Smooth muscle cell (in vitro differentiated cells): ENCODE results near the gene ADK. TPM values are rescaled to one million over a fixed set of nuclear protein-coding genes. Genes with fewer than 3 reads are reported as not detected.

Source experiments
- DNase-seq: peaks from one replicate; lab custom pipeline; 2025; ENCODE audit not compliant: unreplicated experiment; lab: John Stamatoyannopoulos, UW
- H2AFZ ChIP-seq: fragments of 200-600 bp; sonication (generic); 2 replicates; pipeline ENCODE4 v1.6.0; 2016; ENCODE audit warnings: antibody characterized with exemption, low read depth, mild to moderate bottlenecking
- H3F3A ChIP-seq: fragments of 200-600 bp; sonication (generic); 2 replicates; pipeline ENCODE4 v1.6.0; 2017; ENCODE audit warnings: antibody characterized with exemption, low read depth
- H3K27ac ChIP-seq: fragments of 200-600 bp; sonication (generic); 2 replicates; pipeline ENCODE4 v1.5.1; 2016; ENCODE audit warnings: low read depth, mild to moderate bottlenecking
- H3K27me3 ChIP-seq: fragments of 200-600 bp; sonication (generic); 2 replicates; pipeline ENCODE4 v1.6.1; 2016; ENCODE audit warnings: low read depth, mild to moderate bottlenecking
- H3K36me3 ChIP-seq: fragments of 200-600 bp; sonication (generic); 2 replicates; pipeline ENCODE4 v1.5.1; 2016; ENCODE audit warnings: low read depth
- H3K4me1 ChIP-seq: fragments of 200-600 bp; sonication (generic); 2 replicates; pipeline ENCODE4 v1.5.1; 2016; ENCODE audit warnings: low read depth
- H3K4me2 ChIP-seq: fragments of 200-600 bp; sonication (generic); 2 replicates; pipeline ENCODE4 v1.6.0; 2016; ENCODE audit warnings: mild to moderate bottlenecking
- H3K4me3 ChIP-seq: fragments of 200-600 bp; sonication (generic); 2 replicates; pipeline ENCODE4 v1.5.1; 2016; ENCODE audit warnings: mild to moderate bottlenecking
- H3K79me2 ChIP-seq: fragments of 200-600 bp; sonication (generic); 2 replicates; pipeline ENCODE4 v1.6.0; 2016; ENCODE audit warnings: low read depth, mild to moderate bottlenecking
- H3K9ac ChIP-seq: fragments of 200-600 bp; sonication (generic); 2 replicates; pipeline ENCODE4 v1.6.0; 2016; ENCODE audit warnings: low read depth
- H3K9me3 ChIP-seq: fragments of 200-600 bp; sonication (generic); replicated peaks from 2 replicates; pipeline ENCODE4 v1.5.1; 2016; ENCODE audit warnings: low read depth
- H4K20me1 ChIP-seq: fragments of 200-600 bp; sonication (generic); 2 replicates; pipeline ENCODE4 v1.6.0; 2016; ENCODE audit warnings: low read depth
- WGBS: methylation state at CpG from one replicate; pipeline ENCODE4 v1.1.7; 2016; ENCODE audit warnings: low lambda C conversion rate; 5-methylcytosine and 5-hydroxymethylcytosine counted together
- polyA plus RNA-seq: library from polyadenylated mRNA; unstranded; fragments of >200 nt; fragmentation: Nextera tagmentation; extraction: Ambion mirVana; gene quantifications from 2 replicates; pipeline ENCODE4 v1.2.1, GENCODE V29; 2016
- total RNA-seq: library from RNA; depleted of rRNA; stranded (reverse); fragments of >200 nt; gene quantifications from 2 replicates; pipeline ENCODE4 v1.2.3, GENCODE V29; 2014
- TF ChIP-seq, protein P1 (sequence below): fragments of 200-600 bp; sonication (generic); IDR thresholded peaks from 2 replicates; pipeline ENCODE4 v1.5.1; 2017; ENCODE audit warnings: borderline replicate concordance, mild to moderate bottlenecking, antibody characterized with exemption; ENCODE audit not compliant: insufficient read depth, poor library complexity, severe bottlenecking

ADK gene
- total and polyA plus RNA-seq, 2 experiments from 2014 or later = 19.4 to 25.1 TPM

DNA sequence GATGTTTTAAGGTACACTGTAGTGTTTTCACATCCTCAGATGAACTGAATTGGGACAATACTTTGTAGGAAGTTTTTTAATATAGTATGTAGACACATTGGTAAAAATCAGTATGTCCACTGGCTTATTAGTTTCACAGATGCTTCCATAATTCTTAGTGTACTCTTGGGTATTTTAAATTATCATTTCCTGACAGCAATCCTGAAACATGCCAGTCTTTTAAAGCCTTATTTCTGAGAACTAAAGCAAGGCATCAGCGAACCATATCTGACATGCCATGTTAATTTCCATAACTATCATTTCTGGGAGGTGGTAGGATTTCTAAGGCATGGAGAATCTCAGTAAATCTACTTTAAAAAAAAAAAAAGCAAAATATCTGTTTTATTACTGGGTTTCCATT lies 266.4 kb downstream of the ADK start:
- no peaks in the 10 kb centered on the region for H3K27me3 ChIP-seq
- H3K4me3 ChIP-seq = no peak overlapping the region
- no peak overlapping the region for H3K4me2 ChIP-seq
- H2AFZ ChIP-seq = no peak overlapping the region
- H3K4me1 ChIP-seq = peaks cover 17% of the 10 kb centered on the region
- no peaks in the 10 kb centered on the region for H4K20me1 ChIP-seq
- no peaks in the 10 kb centered on the region for H3K9me3 ChIP-seq
- no peaks in the 10 kb centered on the region for H3K36me3 ChIP-seq
- H3F3A ChIP-seq = no peaks in the 10 kb centered on the region
- TF ChIP-seq, protein P1, sequence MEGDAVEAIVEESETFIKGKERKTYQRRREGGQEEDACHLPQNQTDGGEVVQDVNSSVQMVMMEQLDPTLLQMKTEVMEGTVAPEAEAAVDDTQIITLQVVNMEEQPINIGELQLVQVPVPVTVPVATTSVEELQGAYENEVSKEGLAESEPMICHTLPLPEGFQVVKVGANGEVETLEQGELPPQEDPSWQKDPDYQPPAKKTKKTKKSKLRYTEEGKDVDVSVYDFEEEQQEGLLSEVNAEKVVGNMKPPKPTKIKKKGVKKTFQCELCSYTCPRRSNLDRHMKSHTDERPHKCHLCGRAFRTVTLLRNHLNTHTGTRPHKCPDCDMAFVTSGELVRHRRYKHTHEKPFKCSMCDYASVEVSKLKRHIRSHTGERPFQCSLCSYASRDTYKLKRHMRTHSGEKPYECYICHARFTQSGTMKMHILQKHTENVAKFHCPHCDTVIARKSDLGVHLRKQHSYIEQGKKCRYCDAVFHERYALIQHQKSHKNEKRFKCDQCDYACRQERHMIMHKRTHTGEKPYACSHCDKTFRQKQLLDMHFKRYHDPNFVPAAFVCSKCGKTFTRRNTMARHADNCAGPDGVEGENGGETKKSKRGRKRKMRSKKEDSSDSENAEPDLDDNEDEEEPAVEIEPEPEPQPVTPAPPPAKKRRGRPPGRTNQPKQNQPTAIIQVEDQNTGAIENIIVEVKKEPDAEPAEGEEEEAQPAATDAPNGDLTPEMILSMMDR = no peak
- H3K9ac ChIP-seq = no peak overlapping the region
- no peak overlapping the region for H3K27ac ChIP-seq
- H3K79me2 ChIP-seq = no peaks in the 10 kb centered on the region
- no peak for DNase-seq
- 96% methylated on average over 1 of the region's 1 CpG for WGBS

DNA sequence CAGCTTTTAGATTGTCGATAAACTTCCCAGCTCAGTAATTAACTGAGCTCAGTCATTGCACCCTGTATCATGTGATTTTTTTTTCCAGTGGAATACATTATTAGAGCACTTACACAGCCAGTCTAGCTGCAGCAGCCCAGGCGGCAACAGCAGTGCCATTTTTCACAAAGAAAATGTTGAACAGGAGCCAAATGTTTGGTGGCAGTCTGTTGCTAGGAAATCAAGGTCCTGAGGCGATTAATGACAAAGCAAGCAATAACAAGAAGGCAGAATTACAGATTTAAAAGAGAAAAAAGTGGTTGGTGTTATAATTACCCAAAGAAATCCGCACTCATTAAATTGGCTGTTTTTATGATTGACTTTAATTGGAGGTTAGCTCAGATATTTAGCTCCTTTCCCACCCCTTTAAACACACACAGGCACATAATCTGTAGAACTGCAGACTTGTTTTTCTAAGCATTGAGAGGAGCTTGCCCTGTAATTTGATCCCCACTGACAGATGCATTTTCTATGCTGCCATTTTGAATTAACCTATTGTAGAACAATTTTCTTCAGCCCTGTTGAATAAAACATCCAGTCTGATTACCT lies 267.4 kb downstream of the ADK start:
- H3K4me2 ChIP-seq = no peak overlapping the region
- TF ChIP-seq, protein P1 = no peak
- H3K36me3 ChIP-seq = no peaks in the 10 kb centered on the region
- WGBS = 55% methylated on average over 4 of the region's 4 CpGs
- H3F3A ChIP-seq = no peaks in the 10 kb centered on the region
- H4K20me1 ChIP-seq = no peaks in the 10 kb centered on the region
- no peaks in the 10 kb centered on the region for H3K27me3 ChIP-seq
- no peak overlapping the region for H2AFZ ChIP-seq
- no peak overlapping the region for H3K4me3 ChIP-seq
- no peaks in the 10 kb centered on the region for H3K9me3 ChIP-seq
- H3K4me1 ChIP-seq = peaks cover 17% of the 10 kb centered on the region
- H3K9ac ChIP-seq = no peak overlapping the region
- no peaks in the 10 kb centered on the region for H3K79me2 ChIP-seq
- DNase-seq = no peak
- H3K27ac ChIP-seq = no peak overlapping the region

DNA sequence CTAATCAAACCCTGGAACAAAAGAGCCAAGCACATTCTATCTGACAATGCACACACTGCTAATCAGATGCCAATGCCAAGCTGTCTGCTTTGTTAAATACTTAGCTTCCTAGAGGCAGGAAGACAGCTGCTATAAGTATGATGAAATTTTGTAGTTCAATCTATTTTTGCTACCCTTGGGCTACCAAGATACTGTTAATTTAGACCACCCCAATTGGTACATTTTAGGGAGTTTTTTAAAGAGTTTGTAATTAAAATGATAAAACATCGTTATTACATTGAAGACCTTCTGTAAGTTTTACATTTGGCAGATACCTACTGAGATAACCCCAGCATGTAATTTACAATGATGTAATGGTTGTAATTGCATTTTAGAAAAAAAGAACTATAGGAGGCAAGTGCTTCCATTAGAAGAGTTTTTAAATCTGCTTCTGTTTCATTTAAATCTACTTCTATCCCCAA lies 268.5 kb downstream of the ADK start:
- H3K4me2 ChIP-seq = no peak overlapping the region
- 67% methylated on average over 1 of the region's 1 CpG for WGBS
- no peak overlapping the region for H2AFZ ChIP-seq

More for the DNA sequence above, 268.5 kb downstream of the ADK start:
- Histone ChIP-seq H3K79me2 (no peaks in the 10 kb centered on the region), H3K27me3 (no peaks in the 10 kb centered on the region), H3K27ac (no peak overlapping the region), H3K4me1 (peaks cover 17% of the 10 kb centered on the region), H4K20me1 (no peaks in the 10 kb centered on the region), H3K36me3 (no peaks in the 10 kb centered on the region), H3K9me3 (no peaks in the 10 kb centered on the region), H3K9ac (no peak overlapping the region), H3K4me3 (no peak overlapping the region), H3F3A (no peaks in the 10 kb centered on the region)
- no peak for DNase-seq
- TF ChIP-seq, protein P1 = no peak
